Measurements from ENCODE around the gene RAPGEFL1. TPM values are rescaled to one million over a fixed set of nuclear protein-coding genes. Genes with fewer than 3 reads are reported as not detected.

The RAPGEFL1 gene
- total and polyA plus RNA-seq, 4 donors: 0.82 to 3.2 (median 1.4) TPM

- no peak overlapping the region for H3K9ac ChIP-seq (ENCODE audit: low read depth in 1 of 2, low read length in 2 of 2)
- no peaks in the 10 kb centered on the region for H3K27me3 ChIP-seq (ENCODE audit: control insufficient read depth in 4 of 4, insufficient read depth in 4 of 4, low read length in 3 of 4)
- no peak for TF ChIP-seq ZBTB33 (IDR thresholded peaks at IDR 0.05)
- no peak for TF ChIP-seq TAF1 (conservative IDR thresholded peaks at IDR 0.05)
- no peak for TF ChIP-seq GABPA (IDR thresholded peaks at IDR 0.05 in 1 of 2, conservative IDR thresholded peaks at IDR 0.05 in 1 of 2)
- no peak for TF ChIP-seq HNF4A (conservative IDR thresholded peaks at IDR 0.05)
- TF ChIP-seq EGR1 (IDR thresholded peaks at IDR 0.05; ENCODE audit: low read depth in 2 of 2): no peak
- no peak for TF ChIP-seq CTCF (IDR thresholded peaks at IDR 0.05; ENCODE audit: low read depth, low read length, missing input control)
- no peak for TF ChIP-seq REST (IDR thresholded peaks at IDR 0.05)
- no peak for TF ChIP-seq SP1 (IDR thresholded peaks at IDR 0.05)
- no peak for TF ChIP-seq RAD21 (IDR thresholded peaks at IDR 0.05)
- TF ChIP-seq FOXA1 (IDR thresholded peaks at IDR 0.05): no peak
- TF ChIP-seq RXRA (IDR thresholded peaks at IDR 0.05): no peak
- no peak for TF ChIP-seq NR2F2 (IDR thresholded peaks at IDR 0.05)
- no peak for TF ChIP-seq MAX (IDR thresholded peaks at IDR 0.05)
- no peak for TF ChIP-seq YY1 (IDR thresholded peaks at IDR 0.05)
- peak overlapping the region in 1 of 2 donors; percentile 36 for H3K27ac ChIP-seq (ENCODE audit: low read depth in 1 of 2, low read length in 2 of 2)
- DNase-seq (ENCODE audit: low spot score): no peak
- no peak overlapping the region for H3K4me3 ChIP-seq (ENCODE audit: low read depth in 1 of 3, low read length in 3 of 3)
- whole genome bisulfite sequencing: 89% methylated on average over 7 of the region's 7 CpGs
- peaks cover 16 to 39% (median 30%) of the 10 kb centered on the region in 4 donors for H3K4me1 ChIP-seq (ENCODE audit: control insufficient read depth in 4 of 4, insufficient read depth in 4 of 4, low read length in 3 of 4)
- no peaks in the 10 kb centered on the region for H3K9me3 ChIP-seq (ENCODE audit: control insufficient read depth in 4 of 4, low read length in 3 of 4)
- peaks cover 0 to 10% (median 8%) of the 10 kb centered on the region in 4 donors for H3K36me3 ChIP-seq (ENCODE audit: control insufficient read depth in 4 of 4, insufficient read depth in 3 of 4, low read depth in 1 of 4, low read length in 3 of 4)
Observed at GRCh38 chr17:40175928-40176753, 1.1 kb upstream of the RAPGEFL1 start.

- Histone ChIP-seq H3K27ac (ENCODE audit: low read depth in 1 of 2, low read length in 2 of 2) (peak overlapping the region; percentile 36 to 46), H3K4me1 (ENCODE audit: control insufficient read depth in 4 of 4, insufficient read depth in 4 of 4, low read length in 3 of 4) (peaks cover 18 to 45% (median 32%) of the 10 kb centered on the region in 4 donors), H3K36me3 (ENCODE audit: control insufficient read depth in 4 of 4, insufficient read depth in 3 of 4, low read depth in 1 of 4, low read length in 3 of 4) (peaks cover 0 to 4% (median 2%) of the 10 kb centered on the region in 4 donors), H3K9ac (ENCODE audit: low read depth in 1 of 2, low read length in 2 of 2) (no peak overlapping the region), H3K4me3 (ENCODE audit: low read depth in 1 of 3, low read length in 3 of 3) (no peak overlapping the region), H3K9me3 (ENCODE audit: control insufficient read depth in 4 of 4, low read length in 3 of 4) (no peaks in the 10 kb centered on the region), H3K27me3 (ENCODE audit: control insufficient read depth in 4 of 4, insufficient read depth in 4 of 4, low read length in 3 of 4) (no peaks in the 10 kb centered on the region)
- WGBS: 81% methylated on average over 2 of the region's 2 CpGs
- no peak for DNase-seq (ENCODE audit: low spot score)
- TF ChIP-seq GABPA (IDR thresholded peaks at IDR 0.05 in 1 of 2, conservative IDR thresholded peaks at IDR 0.05 in 1 of 2) (no peak), HNF4G (IDR thresholded peaks at IDR 0.05) (no peak), FOXA2 (IDR thresholded peaks at IDR 0.05) (no peak), ATF3 (IDR thresholded peaks at IDR 0.05) (no peak), CTCF (IDR thresholded peaks at IDR 0.05; ENCODE audit: low read depth, low read length, missing input control) (no peak), RXRA (IDR thresholded peaks at IDR 0.05) (no peak), FOXA1 (IDR thresholded peaks at IDR 0.05) (no peak), EGR1 (IDR thresholded peaks at IDR 0.05; ENCODE audit: low read depth in 2 of 2) (no peak), TAF1 (conservative IDR thresholded peaks at IDR 0.05) (no peak), RAD21 (IDR thresholded peaks at IDR 0.05) (no peak), HNF4A (conservative IDR thresholded peaks at IDR 0.05) (no peak)
Observed at GRCh38 chr17:40176754-40177110, 538 bp upstream of the RAPGEFL1 start.

All from liver (tissue), 9 donors.